ENCODE measurements around the gene BARHL1. TPM values are rescaled to one million over a fixed set of nuclear protein-coding genes. Genes with fewer than 3 reads are reported as not detected.

The BARHL1 gene
- total and polyA plus RNA-seq, 2 of the 4 experiments (the other 2 are of a cell fraction): not detected

- Histone ChIP-seq H3K9ac (ENCODE audit: low read depth, low read length) (no peak overlapping the region), H2BK20ac (ENCODE audit: low read depth, low read length) (no peak overlapping the region), H3K4me1 (ENCODE audit: control insufficient read depth, insufficient read depth, low read length) (no peaks in the 10 kb centered on the region; the same call in 1 of the 2 replicates), H3K23ac (ENCODE audit: low read depth, low read length) (peak overlapping the region; percentile 7; the same call in 1 of the 2 replicates), H3K27me3 (ENCODE audit: control insufficient read depth, insufficient read depth, low read length) (peaks cover 94% of the 10 kb centered on the region), H3K56ac (ENCODE audit: extremely low read depth, insufficient read depth, low read length) (no peak overlapping the region), H3K4ac (ENCODE audit: low read depth, low read length) (no peak overlapping the region), H2AFZ (replicated peaks; ENCODE audit: low read length, poor library complexity) (no peak overlapping the region), H4K5ac (ENCODE audit: low read depth, low read length) (no peak overlapping the region), H3K79me1 (ENCODE audit: low read depth in 1 of 2, low read length in 2 of 2) (no peaks in the 10 kb centered on the region), H2AK5ac (ENCODE audit: low read depth, low read length) (no peak overlapping the region), H3K4me2 (ENCODE audit: low read depth, low read length) (no peak overlapping the region), H2BK120ac (ENCODE audit: low read depth, low read length) (no peak overlapping the region), H3K18ac (ENCODE audit: low read depth, low read length) (no peak overlapping the region), H3K27ac (ENCODE audit: insufficient read depth, low read length) (no peak overlapping the region), H3K9me1 (ENCODE audit: insufficient read depth, low read length) (no peaks in the 10 kb centered on the region; the same call in 1 of the 2 replicates), H2BK15ac (ENCODE audit: low read depth, low read length) (no peak overlapping the region), H4K8ac (ENCODE audit: low read depth in 2 of 2, low read length in 2 of 2) (no peak overlapping the region), H4K20me1 (ENCODE audit: insufficient read depth, low read length) (peaks cover 53% of the 10 kb centered on the region), H3K4me3 (ENCODE audit: insufficient read depth, low read depth, low read length) (no peak overlapping the region), H3K14ac (replicated peaks; ENCODE audit: low read depth, low read length) (no peak overlapping the region), H4K91ac (ENCODE audit: insufficient read depth, low read depth, low read length) (no peak overlapping the region), H2AK9ac (replicated peaks; ENCODE audit: low read depth, low read length, poor library complexity) (no peak overlapping the region), H3K36me3 (ENCODE audit: control insufficient read depth, insufficient read depth, low read length) (no peaks in the 10 kb centered on the region), H3K9me3 (ENCODE audit: control insufficient read depth, insufficient read depth, low read length) (peaks cover 2% of the 10 kb centered on the region), H2BK5ac (ENCODE audit: low read depth, low read length, poor library complexity, severe bottlenecking) (no peak overlapping the region)
- BruUV-seq (replicated peaks): no TSS peak
- WGBS, 2 experiments (ENCODE audit: extremely low coverage in 2 of 2, insufficient read length in 1 of 2): 27% methylated on average over 2 of the region's 6 CpGs; no CpG with 5 or more reads in 1 of the 2 experiments
- in situ Hi-C loops (cut with MboI; ENCODE audit: low sequenced_read_pairs): no loop called here
- CTCF ChIA-PET: no interaction called here
- dilution Hi-C loops (cut with HindIII; ENCODE audit: low sequenced_read_pairs, unreplicated experiment): no loop called here
- POLR2A ChIA-PET (ENCODE audit: unreplicated experiment): no interaction called here
- no peak for DNase-seq
- intact Hi-C loops (cut with micrococcal nuclease): no loop called here
- no peak for ATAC-seq (ENCODE audit: low read depth)
- TF ChIP-seq BHLHE40 (IDR thresholded peaks at IDR 0.05; ENCODE audit: low read depth, low read length) (no peak), NFE2L2 (IDR thresholded peaks at IDR 0.05; ENCODE audit: low read depth, low read length) (no peak), RAD21 (IDR thresholded peaks at IDR 0.05; ENCODE audit: low read length) (no peak), CEBPB (IDR thresholded peaks at IDR 0.05; ENCODE audit: low read depth, low read length) (no peak), RFX5 (IDR thresholded peaks at IDR 0.05; ENCODE audit: low read depth, low read length) (no peak), USF2 (IDR thresholded peaks at IDR 0.05; ENCODE audit: low read depth, low read length) (no peak)
Measured at GRCh38 chr9:132587592-132587955, 5.2 kb downstream of the BARHL1 start.

All from IMR-90 (cell line).